ENCODE measurements around the gene TMEM42.

TMEM42 gene

GRCh38 chr3:44914936-44915335, 53.2 kb downstream of the TMEM42 start:
- no peak for DNase-seq
